K562 (cell line): ENCODE results near the gene STRADB. TPM values are rescaled to one million over a fixed set of nuclear protein-coding genes. Genes with fewer than 3 reads are reported as not detected.
"Not testable (repeated sequence)": the region's sequence is repeated elsewhere in the genome, so short reads cannot be mapped to it uniquely, and the experiment has no call there.

ENCODE experiments used
- ATAC-seq: fragments of 200-7000 bp; cut with Tn5 transposase; 3 replicates; pipeline ENCODE4 v1.9.1; 2020; ENCODE audit warnings: moderate library complexity
- BruUV-seq: library from RNA; stranded (reverse); fragments of 400-500 nt; replicated peaks from 2 replicates; lab custom pipeline; 2021; lab: Mats Ljungman, UMichigan
- CTCF ChIA-PET: fragments of 300-600 bp; formaldehyde crosslinking; extraction: SDS; loops from one replicate; lab custom pipeline; 2021; ENCODE audit warnings: low intra/inter-chr PET ratio; lab: Yijun Ruan, JAX
- POLR2A ChIA-PET: fragments of 300-600, 350-650 bp; sonication (Branson Sonifier 250); formaldehyde crosslinking; extraction: SDS; loops from one replicate; lab custom pipeline; 2021; ENCODE audit warnings: antibody characterized with exemption, inconsistent platforms; lab: Yijun Ruan, JAX
- DNase-seq, 4 experiments: peaks; one replicate each; pipeline versions ENCODE4 v3.0.0 to v3.0.0-alpha.2; 2011 to 2018; ENCODE audit warnings: low spot score in 3 of 4, mixed read lengths in 3 of 4; ENCODE audit errors: extremely low read depth in 1 of 4
- FAIRE-seq: peaks from 2 replicates; lab custom pipeline; 2011; peaks lifted over from hg19 to GRCh38; lab: Jason Lieb, UNC
- H2AFZ ChIP-seq: 2 replicates; pipeline ENCODE4 v1.6.0; 2011; ENCODE audit warnings: low read depth, low read length, control low read depth, inconsistent platforms
- H3K27ac ChIP-seq: fragments of 200-600 bp; 3 replicates; pipeline ENCODE4 v1.8.0; 2011; ENCODE audit warnings: low read depth, mild to moderate bottlenecking, control low read depth, inconsistent platforms, low read length, moderate library complexity, mixed read lengths; ENCODE audit errors: extremely low read depth
- H3K27me3 ChIP-seq, 2 experiments: fragments of 300-600 bp in 1 of 2; 2 replicates in 1 of 2; 3 replicates in 1 of 2; pipeline versions ENCODE4 v1.6.0 to v1.8.0; 2011; ENCODE audit warnings: inconsistent platforms in 2 of 2, low read length in 2 of 2, mild to moderate bottlenecking in 1 of 2, mixed read lengths in 1 of 2, moderate library complexity in 1 of 2; ENCODE audit not compliant: control insufficient read depth in 2 of 2, insufficient read depth in 2 of 2
- H3K36me3 ChIP-seq: fragments of 300-600 bp; 3 replicates; pipeline ENCODE4 v1.8.0; 2011; ENCODE audit warnings: mild to moderate bottlenecking, low read length, inconsistent platforms; ENCODE audit not compliant: control insufficient read depth, insufficient read depth
- H3K4me1 ChIP-seq, 2 experiments: fragments of 200-600 bp in 1 of 2; replicated peaks in 1 of 2; 2 replicates in 1 of 2; 3 replicates in 1 of 2; pipeline versions ENCODE4 v1.5.1 to v1.8.0; 2011; ENCODE audit warnings: inconsistent platforms in 2 of 2, low read length in 2 of 2, mild to moderate bottlenecking in 1 of 2, mixed read lengths in 1 of 2, moderate library complexity in 1 of 2; ENCODE audit not compliant: control insufficient read depth in 2 of 2, insufficient read depth in 2 of 2
- H3K4me2 ChIP-seq: 2 replicates; pipeline ENCODE4 v1.6.1; 2011; ENCODE audit warnings: low read length, control low read depth, inconsistent platforms, mixed read lengths; ENCODE audit not compliant: insufficient read depth
- H3K4me3 ChIP-seq: fragments of 200-600 bp; sonication (generic), shearing (Covaris generic); 2 replicates; pipeline ENCODE4 v1.5.1; 2016; ENCODE audit warnings: control low read depth, inconsistent platforms
- H3K79me2 ChIP-seq: fragments of 200-600 bp; 3 replicates; pipeline ENCODE4 v1.8.0; 2011; ENCODE audit warnings: low read length, inconsistent platforms; ENCODE audit not compliant: control insufficient read depth, insufficient read depth
- H3K9ac ChIP-seq, 2 experiments: 2 replicates each; pipeline versions ENCODE4 v1.6.0 to v1.6.1; 2011; ENCODE audit warnings: low read depth in 2 of 2, low read length in 2 of 2, control low read depth in 1 of 2, inconsistent platforms in 1 of 2, mild to moderate bottlenecking in 1 of 2, mixed read lengths in 1 of 2; ENCODE audit not compliant: insufficient read depth in 1 of 2
- H3K9me1 ChIP-seq: one replicate; pipeline ENCODE4 v1.6.0; 2011; ENCODE audit warnings: inconsistent platforms, mild to moderate bottlenecking, low read length, moderate library complexity; ENCODE audit not compliant: control insufficient read depth, insufficient read depth
- H3K9me3 ChIP-seq: replicated peaks from 2 replicates; pipeline ENCODE4 v1.5.1; 2011; ENCODE audit warnings: low read depth, low read length, inconsistent platforms; ENCODE audit not compliant: control insufficient read depth, insufficient read depth
- H4K20me1 ChIP-seq: replicated peaks from 2 replicates; pipeline ENCODE4 v1.6.1; 2011; ENCODE audit warnings: low read length, inconsistent platforms, mixed read lengths; ENCODE audit not compliant: control insufficient read depth, insufficient read depth
- BCOR ChIP-seq: fragments of 450-650 bp; IDR thresholded peaks from 2 replicates; pipeline ENCODE4 v1.6.1; 2016
- CTBP1 ChIP-seq: fragments of 450-650 bp; IDR thresholded peaks from 2 replicates; pipeline ENCODE4 v1.6.1; 2016; ENCODE audit warnings: borderline replicate concordance
- GATAD2A ChIP-seq: fragments of 450-650 bp; IDR thresholded peaks from 2 replicates; pipeline ENCODE4 v1.6.1; 2017
- RBM14 ChIP-seq: fragments of 200-400 bp; formaldehyde crosslinking; IDR thresholded peaks from 2 replicates; pipeline ENCODE4 v1.6.1; 2018; ENCODE audit warnings: low read depth, mild to moderate bottlenecking, low read length, moderate library complexity, borderline replicate concordance; ENCODE audit not compliant: insufficient read depth
- SMARCA4 ChIP-seq: fragments of 450-650 bp; IDR thresholded peaks from 2 replicates; pipeline ENCODE4 v1.6.1; 2016
- WGBS: fragments of 100-300 bp; shearing (Covaris generic); methylation state at CpG from one replicate; pipeline ENCODE4 v1.1.6; 2016; ENCODE audit warnings: low coverage, mixed read lengths; ENCODE audit not compliant: insufficient coverage; ENCODE audit errors: missing lambda C conversion rate; 5-methylcytosine and 5-hydroxymethylcytosine counted together
- in situ Hi-C: fragments of 300-500 bp; cut with MboI; formaldehyde crosslinking; loops from 4 replicates; pipeline ENCODE4 v1.15.0; 2018; ENCODE audit warnings: inconsistent platforms, mixed read lengths
- intact Hi-C: fragments of 100-400 bp; cut with micrococcal nuclease; formaldehyde crosslinking; loops from 2 replicates; pipeline ENCODE4 v1.14.2; 2022
- polyA plus RNA-seq, 8 experiments: library from polyadenylated mRNA; depleted of rRNA in 4 of 8; stranded (reverse) in 5 of 8; unstranded in 3 of 8; fragments of >200 nt; fragmentation: Nextera tagmentation in 2 of 8; fragmentation: Illumina TruSeq in 1 of 8; extraction: Ambion mirVana in 2 of 8; extraction: Trizol in 1 of 8; gene quantifications; 2 replicates each; pipeline versions ENCODE4 v1.2.1 to v1.2.3, GENCODE V29; 2011 to 2014; ENCODE audit warnings: inconsistent platforms in 1 of 8, missing spikeins in 1 of 8
- total RNA-seq, 7 experiments: library from RNA; depleted of rRNA in 6 of 7; stranded (reverse); fragments of >200 nt in 6 of 7; fragmentation: Illumina TruSeq in 2 of 7; extraction: Trizol in 2 of 7; gene quantifications; 2 replicates each; pipeline versions ENCODE4 v1.2.1 to v1.2.3, GENCODE V29; 2011 to 2021; ENCODE audit warnings: low replicate concordance in 1 of 7

The STRADB gene
- total and polyA plus RNA-seq, 9 of the 15 experiments (the other 6 are each of a cell fraction or from before 2014, with no cell fraction given): 6.9 to 30.6 (median 15.7) TPM

GRCh38 chr2:201425952-201426351, 25.6 kb upstream of the STRADB start:
- Histone ChIP-seq H4K20me1 (no peaks in the 10 kb centered on the region), H3K79me2 (0 out of 3 replicates have a peak, but pooled peaks cover 2% of the 10 kb centered on the region), H3K9ac (no peak overlapping the region), H3K9me1 (no peaks in the 10 kb centered on the region), H3K27me3 (no peaks in the 10 kb centered on the region), H3K4me2 (no peak overlapping the region), H3K9me3 (no peaks in the 10 kb centered on the region), H3K4me1 (no peaks in the 10 kb centered on the region; a peak in 1 of 5 replicates), H3K36me3 (no peaks in the 10 kb centered on the region; the same call in 2 of the 3 replicates), H3K4me3 (no peak overlapping the region), H3K27ac (no peak overlapping the region), H2AFZ (no peak overlapping the region)
- 81% methylated on average over 8 of the region's 9 CpGs for WGBS
- no peak for DNase-seq
- CTCF ChIA-PET: no interaction called here
- ATAC-seq: no peak
- in situ Hi-C loops (no loop called here), intact Hi-C loops (no loop called here)
- POLR2A ChIA-PET: interaction anchor here (1.7 kb wide), 1 partner anchor 10 kb away, joined by 4 read pairs; no protein-coding TSS in a partner anchor
- no peak for FAIRE-seq
- TF ChIP-seq CTBP1 (no peak), SMARCA4 (no peak), RBM14 (no peak), GATAD2A (no peak)
- BruUV-seq: no TSS peak

GRCh38 chr2:201428366-201428765, 23.2 kb upstream of the STRADB start:
- CTCF ChIA-PET, FAIRE-seq, DNase-seq, H3K4me2 ChIP-seq, H3K9me1 ChIP-seq, H3K36me3 ChIP-seq, ATAC-seq, H3K27ac ChIP-seq, H3K9me3 ChIP-seq, H3K9ac ChIP-seq, H3K4me3 ChIP-seq, H2AFZ ChIP-seq, H3K27me3 ChIP-seq, intact Hi-C loops, BruUV-seq, POLR2A ChIA-PET, H4K20me1 ChIP-seq, in situ Hi-C loops: not testable (repeated sequence)
- peaks cover 21% of the 10 kb centered on the region for H3K79me2 ChIP-seq
- peaks cover 0 to 14% of the 10 kb centered on the region in 2 experiments; a peak in 3 of 5 replicates for H3K4me1 ChIP-seq
- peak; percentile 50; the same call in 1 of the 2 replicates for TF ChIP-seq BCOR

GRCh38 chr2:201429835-201430234, 21.7 kb upstream of the STRADB start:
- H2AFZ ChIP-seq, ATAC-seq, H4K20me1 ChIP-seq, in situ Hi-C loops, H3K36me3 ChIP-seq, H3K4me2 ChIP-seq, CTCF ChIA-PET, BruUV-seq, DNase-seq, H3K4me3 ChIP-seq, H3K27ac ChIP-seq, H3K9ac ChIP-seq, H3K9me1 ChIP-seq, H3K9me3 ChIP-seq, FAIRE-seq, intact Hi-C loops, H3K27me3 ChIP-seq, POLR2A ChIA-PET: not testable (repeated sequence)
- Histone ChIP-seq H3K4me1 (peaks cover 6 to 16% of the 10 kb centered on the region in 2 experiments; a peak in 4 of 5 replicates), H3K79me2 (peaks cover 26% of the 10 kb centered on the region)
- WGBS: 90% methylated on average over 5 of the region's 6 CpGs
